A673 (cell line): ENCODE measurements around the gene BRPF3.

Experiments used
- EZH2 ChIP-seq: fragments of 200-600 bp; sonication (generic); IDR thresholded peaks from 2 replicates; pipeline ENCODE4 v1.6.1; 2017; ENCODE audit warnings: borderline replicate concordance, low read depth, mild to moderate bottlenecking, mixed read lengths, antibody characterized with exemption, low read length; ENCODE audit not compliant: poor library complexity, severe bottlenecking
- TF ChIP-seq, protein P1 (sequence below): fragments of 300-800, 200-600 bp; sonication (generic); conservative IDR thresholded peaks from 2 replicates; pipeline ENCODE4 v1.5.1; 2017; ENCODE audit warnings: low read depth, mild to moderate bottlenecking, antibody characterized with exemption, low read length, moderate library complexity, mixed read lengths

DNA sequence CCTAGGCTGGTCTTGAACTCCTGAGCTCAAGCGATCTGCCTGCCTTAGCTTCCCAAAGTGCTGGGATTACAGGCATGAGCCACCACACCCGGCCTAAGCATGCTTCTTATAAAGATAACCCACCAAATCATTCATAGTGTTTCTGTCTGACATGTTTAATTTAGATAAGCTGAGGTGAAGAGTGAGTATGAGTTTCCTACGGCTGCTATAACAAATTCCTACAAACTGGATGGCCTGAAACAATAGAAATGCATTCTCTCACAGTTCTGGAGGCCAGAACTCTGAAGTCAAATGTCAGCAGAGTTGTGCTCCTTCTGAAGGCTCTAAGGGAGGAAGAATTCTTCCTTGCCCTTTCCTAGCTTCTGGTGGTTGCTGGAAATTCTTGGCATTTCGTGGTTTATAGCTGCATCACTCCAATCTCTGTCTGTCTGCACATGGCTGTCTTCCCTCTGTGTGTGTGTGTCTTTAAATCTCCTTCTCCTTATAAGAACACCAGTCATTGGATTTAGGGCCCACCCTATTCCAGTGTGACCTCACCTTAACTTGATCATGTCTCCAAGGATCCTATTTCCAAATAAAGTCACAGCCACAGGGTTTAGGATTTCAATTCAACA, 36.3 kb upstream of the BRPF3 start:
- TF ChIP-seq, protein P1, sequence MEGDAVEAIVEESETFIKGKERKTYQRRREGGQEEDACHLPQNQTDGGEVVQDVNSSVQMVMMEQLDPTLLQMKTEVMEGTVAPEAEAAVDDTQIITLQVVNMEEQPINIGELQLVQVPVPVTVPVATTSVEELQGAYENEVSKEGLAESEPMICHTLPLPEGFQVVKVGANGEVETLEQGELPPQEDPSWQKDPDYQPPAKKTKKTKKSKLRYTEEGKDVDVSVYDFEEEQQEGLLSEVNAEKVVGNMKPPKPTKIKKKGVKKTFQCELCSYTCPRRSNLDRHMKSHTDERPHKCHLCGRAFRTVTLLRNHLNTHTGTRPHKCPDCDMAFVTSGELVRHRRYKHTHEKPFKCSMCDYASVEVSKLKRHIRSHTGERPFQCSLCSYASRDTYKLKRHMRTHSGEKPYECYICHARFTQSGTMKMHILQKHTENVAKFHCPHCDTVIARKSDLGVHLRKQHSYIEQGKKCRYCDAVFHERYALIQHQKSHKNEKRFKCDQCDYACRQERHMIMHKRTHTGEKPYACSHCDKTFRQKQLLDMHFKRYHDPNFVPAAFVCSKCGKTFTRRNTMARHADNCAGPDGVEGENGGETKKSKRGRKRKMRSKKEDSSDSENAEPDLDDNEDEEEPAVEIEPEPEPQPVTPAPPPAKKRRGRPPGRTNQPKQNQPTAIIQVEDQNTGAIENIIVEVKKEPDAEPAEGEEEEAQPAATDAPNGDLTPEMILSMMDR, result no peak
- no peak for TF ChIP-seq EZH2
